HG03135 (cell line): ENCODE results near the gene TPK1.

ENCODE experiments used
- ATAC-seq: cut with Tn5 transposase; IDR thresholded peaks from one replicate; pipeline ENCODE4 v1.9.1; 2021; ENCODE audit warnings: mild to moderate bottlenecking, moderate library complexity; ENCODE audit not compliant: unreplicated experiment

TPK1 gene

DNA sequence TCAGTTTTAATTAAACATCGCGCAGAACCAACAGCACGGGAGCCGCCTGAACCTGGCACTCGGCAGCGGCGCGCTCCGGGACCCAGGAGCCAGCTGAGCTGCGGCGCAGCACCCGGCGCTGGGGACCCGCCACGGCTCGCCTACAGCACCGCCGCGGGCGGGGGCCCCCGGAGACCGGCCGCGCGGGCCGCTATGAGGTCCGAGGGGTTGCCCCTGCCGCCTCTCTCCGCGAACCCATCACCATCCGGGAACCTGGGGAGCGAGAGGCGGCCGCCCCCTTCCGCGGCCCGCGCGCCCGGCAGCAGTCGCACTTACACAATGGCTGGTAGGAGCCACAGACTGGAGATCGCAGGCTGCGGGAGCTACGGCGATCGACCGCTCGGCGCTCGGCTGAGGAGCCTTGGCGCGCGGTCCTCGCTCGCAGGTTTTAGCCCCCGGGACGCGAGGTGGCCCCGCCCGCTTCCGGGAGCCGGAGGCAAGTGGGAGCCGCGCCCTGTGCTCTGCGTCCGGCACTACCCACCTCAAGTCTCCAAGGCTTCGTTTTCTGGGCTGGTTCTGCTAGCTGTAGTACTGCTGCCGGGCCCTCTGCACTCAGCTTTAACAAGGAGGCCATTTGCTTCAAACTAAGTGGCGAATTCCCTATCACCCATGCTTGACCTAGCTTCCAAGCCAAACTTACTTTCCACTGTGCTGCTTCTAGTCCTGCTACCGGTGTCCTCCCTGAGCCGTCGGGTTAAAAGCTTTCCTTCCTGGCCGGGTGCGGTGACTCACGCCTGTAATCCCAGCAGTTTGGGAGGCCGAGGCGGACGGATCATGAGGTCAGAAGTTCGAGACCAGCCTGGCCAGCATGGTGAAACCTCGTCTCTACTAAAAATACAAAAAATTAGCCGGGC lies at the start of gene TPK1:
Gene TPK1, minus strand, starts transcription at position 402 of the 893 bp plus-strand sequence. CDS start 451 bp downstream, outside the sequence.
- ATAC-seq: peak; percentile 93

GRCh38 chr7:144885478-144885877 lies 49.6 kb upstream of the TPK1 start:
- no peak for ATAC-seq

GRCh38 chr7:144884896-144885295 lies 49.0 kb upstream of the TPK1 start:
- no peak for ATAC-seq

GRCh38 chr7:144873316-144873845 lies 37.5 kb upstream of the TPK1 start:
- ATAC-seq: no peak

DNA sequence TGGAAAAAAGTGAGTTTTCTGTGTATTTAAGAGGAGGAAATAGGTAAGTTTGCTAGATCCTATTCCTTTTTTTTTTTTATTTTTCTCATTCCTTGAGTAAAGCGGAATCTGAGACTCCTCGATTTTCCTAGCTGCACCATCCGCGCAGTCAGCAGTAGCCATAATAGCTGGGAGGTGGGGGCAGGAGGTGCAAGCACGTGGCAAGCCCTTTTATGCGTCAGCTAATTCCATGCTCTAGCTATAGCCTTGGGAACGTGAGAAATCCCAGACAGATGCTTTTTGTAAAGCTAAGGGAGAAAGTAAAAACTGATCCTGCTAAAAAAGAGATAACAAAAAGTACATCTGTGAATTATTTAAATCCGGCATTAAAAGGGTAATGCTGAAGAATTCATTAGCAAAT lies 33.2 kb upstream of the TPK1 start:
- ATAC-seq: no peak

- ATAC-seq: no peak
These were observed 30.3 kb upstream of the TPK1 start for GRCh38 chr7:144866189-144866588.

- ATAC-seq: no peak
These were observed 27.4 kb upstream of the TPK1 start for GRCh38 chr7:144863320-144863647.

DNA sequence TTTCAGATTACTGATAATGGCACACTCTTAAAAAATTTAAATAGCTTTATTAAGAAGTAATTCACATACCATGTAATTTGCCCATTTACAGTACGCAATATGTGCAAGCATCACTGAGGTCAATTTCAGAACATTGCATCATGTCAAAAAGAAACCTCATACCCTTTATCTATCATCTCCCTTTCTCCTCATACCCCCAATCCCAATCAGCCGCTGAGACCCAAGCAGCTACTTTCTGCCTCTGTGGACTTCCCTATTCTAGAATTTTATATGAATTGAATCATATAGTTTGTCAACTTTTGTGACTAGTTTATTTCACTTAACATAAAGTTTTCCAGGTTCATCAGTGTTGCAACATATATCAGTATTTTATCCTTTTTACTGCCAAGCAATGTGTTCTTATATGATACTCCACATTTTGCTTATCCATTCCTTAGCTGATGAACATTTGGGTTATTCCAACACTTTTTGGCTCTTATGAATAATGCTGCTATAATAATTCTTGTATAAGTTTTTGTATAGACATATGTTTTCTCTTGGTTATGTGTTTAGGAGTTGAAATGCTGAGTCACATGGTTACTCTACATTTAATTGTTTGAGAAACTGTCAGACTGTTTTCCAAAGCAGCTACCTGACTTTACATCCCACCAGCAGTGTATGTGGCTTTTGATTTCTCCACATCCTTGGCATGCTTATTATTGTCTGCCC lies 26.9 kb upstream of the TPK1 start:
- no peak for ATAC-seq

DNA sequence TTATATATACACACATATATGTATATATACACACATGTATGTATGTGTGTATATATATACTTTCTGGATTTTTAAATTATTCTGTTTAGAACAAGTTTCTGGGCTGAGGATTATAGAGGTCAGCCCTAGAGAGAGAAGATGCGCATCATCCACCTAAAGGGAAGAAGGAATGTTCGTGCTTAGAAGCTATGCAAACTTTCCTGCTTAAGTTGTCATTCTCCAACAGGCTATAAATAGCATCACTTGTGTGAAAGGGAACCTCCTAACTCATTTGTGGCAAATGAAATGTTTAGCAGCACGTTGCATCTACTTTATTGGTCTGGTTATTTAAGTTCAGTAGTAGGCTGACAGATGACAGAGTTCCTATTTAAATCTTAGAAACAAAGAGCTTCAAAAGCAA lies 23.9 kb upstream of the TPK1 start:
- no peak for ATAC-seq

GRCh38 chr7:144857463-144857862 lies 21.6 kb upstream of the TPK1 start:
- no peak for ATAC-seq

- no peak for ATAC-seq
These were observed 19.1 kb upstream of the TPK1 start for GRCh38 chr7:144854839-144855424.

DNA sequence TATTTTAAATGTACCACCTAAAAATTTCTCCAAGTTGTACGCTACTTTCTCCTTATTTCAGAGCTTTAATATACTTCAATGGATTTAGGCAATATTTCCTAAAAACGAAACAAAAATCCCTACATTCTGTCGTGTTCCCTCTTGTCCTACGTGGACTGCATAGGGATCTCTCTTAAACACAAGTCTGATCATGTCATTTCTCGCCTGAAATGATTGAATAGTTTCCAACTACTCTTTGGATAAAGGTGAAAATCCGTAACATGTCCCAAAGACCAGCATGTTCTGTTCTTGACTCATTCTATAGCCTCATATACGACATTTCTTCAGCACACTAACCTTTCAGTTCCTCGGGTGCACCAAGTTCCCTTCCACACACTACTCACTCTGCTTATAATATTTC lies 17.7 kb upstream of the TPK1 start:
- ATAC-seq: no peak

DNA sequence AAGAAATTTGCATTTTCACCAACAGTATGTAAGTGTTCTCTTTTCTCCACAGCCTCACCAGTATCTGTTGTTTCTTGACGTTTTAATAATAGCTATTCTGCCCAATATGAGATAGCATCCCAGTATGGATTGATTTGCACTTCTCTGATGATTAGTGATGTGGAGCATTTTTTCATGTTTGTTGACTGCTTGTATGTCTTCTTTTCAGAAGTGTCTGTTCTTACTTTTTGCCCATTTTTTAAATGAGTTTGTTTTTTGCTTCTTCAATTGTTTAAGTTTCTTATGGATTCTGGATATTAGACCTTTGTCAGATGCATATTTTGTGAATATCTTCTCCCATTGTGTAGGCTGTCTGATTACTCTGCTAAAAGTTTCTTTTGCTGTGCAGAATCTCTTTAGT lies 12.2 kb upstream of the TPK1 start:
- no peak for ATAC-seq

- ATAC-seq: peak; percentile 93
These were observed 6.6 kb upstream of the TPK1 start for GRCh38 chr7:144842377-144842851.

DNA sequence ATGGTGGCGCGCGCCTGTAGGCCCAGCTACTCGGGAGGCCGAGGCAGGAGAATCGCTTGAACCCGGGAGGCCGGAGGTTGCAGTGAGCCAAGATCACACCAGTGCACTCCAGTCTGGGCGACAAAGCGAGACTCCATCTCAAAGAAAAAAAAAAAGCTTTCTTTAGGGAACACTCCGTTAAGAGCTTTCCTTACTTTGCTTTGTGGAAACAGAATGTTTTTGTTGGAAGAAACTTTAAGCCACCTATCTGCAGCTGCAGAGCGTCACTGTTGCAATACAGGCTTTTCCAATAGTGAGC lies 641 bp upstream of the TPK1 start:
- ATAC-seq: no peak

GRCh38 chr7:144835155-144835611 lies 670 bp downstream of the TPK1 start:
- peak; percentile 36 for ATAC-seq

- peak; percentile 35 for ATAC-seq
These were observed 1.2 kb downstream of the TPK1 start for GRCh38 chr7:144834641-144835144.

DNA sequence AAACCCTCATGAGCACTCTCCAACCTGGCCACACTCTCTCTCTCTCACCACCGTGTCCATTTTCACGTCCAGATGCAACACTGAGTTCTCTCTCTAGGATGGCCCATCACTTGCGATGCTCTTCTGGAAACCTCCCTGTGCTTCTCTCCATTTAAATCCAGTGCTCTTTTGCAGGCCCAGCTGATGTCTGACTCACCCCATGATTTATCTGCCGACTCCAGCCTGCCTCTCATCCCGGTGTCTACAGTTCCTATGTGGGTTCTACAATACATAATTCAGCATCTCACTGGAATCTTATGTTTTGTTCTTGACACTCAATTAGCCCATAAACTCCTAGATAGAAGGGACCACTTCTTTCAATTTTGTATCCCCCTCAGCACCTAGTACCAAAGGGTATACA lies 5.0 kb downstream of the TPK1 start:
- no peak for ATAC-seq

GRCh38 chr7:144830024-144830785 lies 5.6 kb downstream of the TPK1 start:
- ATAC-seq: no peak

DNA sequence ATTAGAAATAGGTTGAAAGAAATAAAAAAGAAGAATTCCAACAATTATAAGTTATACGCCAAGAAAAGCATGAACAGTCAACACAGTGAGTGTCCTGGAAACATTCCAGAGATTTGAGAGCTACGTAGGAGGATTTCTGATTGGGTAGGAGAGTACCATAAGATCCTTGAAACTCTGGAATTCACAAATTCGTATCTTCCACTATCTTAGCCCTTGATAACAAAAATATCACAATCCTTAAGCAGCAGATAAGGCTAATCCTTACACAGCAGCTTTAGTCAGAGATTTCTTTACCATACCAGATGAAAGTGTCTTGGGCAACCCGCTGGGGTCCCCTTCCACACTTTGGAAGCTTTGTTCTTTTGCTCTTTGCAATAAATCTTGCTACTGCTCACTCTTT lies 8.2 kb downstream of the TPK1 start:
- ATAC-seq: no peak

GRCh38 chr7:144826208-144826607 lies 9.6 kb downstream of the TPK1 start:
- no peak for ATAC-seq
